ENCODE results near the gene TARS3.

The TARS3 gene

GRCh38 chr15:101613130-101614000 is 110.9 kb downstream of the TARS3 start:
- Histone ChIP-seq H3K9ac (ENCODE audit: low read depth, low read length) (no peak overlapping the region), H3K9me3 (ENCODE audit: insufficient read depth, low read length, severe bottlenecking) (no peaks in the 10 kb centered on the region), H3K27ac (ENCODE audit: low read length) (no peak overlapping the region), H3K79me2 (ENCODE audit: insufficient read depth, low read length) (no peaks in the 10 kb centered on the region), H3K4me1 (ENCODE audit: insufficient read depth, low read length) (no peaks in the 10 kb centered on the region), H3K4me2 (ENCODE audit: insufficient read depth, low read length) (no peak overlapping the region), H3K36me3 (ENCODE audit: insufficient read depth, low read length) (no peaks in the 10 kb centered on the region), H2AFZ (ENCODE audit: low read depth, low read length) (no peak overlapping the region), H3K4me3 (ENCODE audit: low read depth in 1 of 2, low read length in 2 of 2) (no peak overlapping the region), H3K27me3 (ENCODE audit: insufficient read depth, low read length, poor library complexity) (no peaks in the 10 kb centered on the region), H4K20me1 (ENCODE audit: insufficient read depth, low read length) (no peaks in the 10 kb centered on the region)
- DNase-seq = no peak
- no peak for TF ChIP-seq EZH2 (IDR thresholded peaks at IDR 0.05; ENCODE audit: borderline replicate concordance, low read depth, low read length, severe bottlenecking)
- no peak for TF ChIP-seq CTCF (IDR thresholded peaks at IDR 0.05; ENCODE audit: borderline replicate concordance, extremely low read depth, low read length, poor library complexity, severe bottlenecking)
- no peak for ATAC-seq (ENCODE audit: insufficient read depth, low read depth)

GRCh38 chr15:101612676-101613075 is 111.6 kb downstream of the TARS3 start:
- no peaks in the 10 kb centered on the region for H4K20me1 ChIP-seq (ENCODE audit: insufficient read depth, low read length)
- H3K9ac ChIP-seq (ENCODE audit: low read depth, low read length) = no peak overlapping the region
- TF ChIP-seq CTCF (IDR thresholded peaks at IDR 0.05; ENCODE audit: borderline replicate concordance, extremely low read depth, low read length, poor library complexity, severe bottlenecking) (no peak), EZH2 (IDR thresholded peaks at IDR 0.05; ENCODE audit: borderline replicate concordance, low read depth, low read length, severe bottlenecking) (no peak)
- H3K9me3 ChIP-seq (ENCODE audit: insufficient read depth, low read length, severe bottlenecking) = no peaks in the 10 kb centered on the region
- ATAC-seq (ENCODE audit: insufficient read depth, low read depth) (no peak), DNase-seq (no peak)
- H3K27ac ChIP-seq (ENCODE audit: low read length) = no peak overlapping the region
- no peaks in the 10 kb centered on the region for H3K79me2 ChIP-seq (ENCODE audit: insufficient read depth, low read length)
- H3K36me3 ChIP-seq (ENCODE audit: insufficient read depth, low read length) = no peaks in the 10 kb centered on the region
- H3K4me1 ChIP-seq (ENCODE audit: insufficient read depth, low read length) = no peaks in the 10 kb centered on the region
- no peaks in the 10 kb centered on the region for H3K27me3 ChIP-seq (ENCODE audit: insufficient read depth, low read length, poor library complexity)
- no peak overlapping the region for H2AFZ ChIP-seq (ENCODE audit: low read depth, low read length)
- no peak overlapping the region for H3K4me2 ChIP-seq (ENCODE audit: insufficient read depth, low read length)
- no peak overlapping the region for H3K4me3 ChIP-seq (ENCODE audit: low read depth in 1 of 2, low read length in 2 of 2)

GRCh38 chr15:101611580-101612299 is 112.5 kb downstream of the TARS3 start:
- Histone ChIP-seq H3K9me3 (ENCODE audit: insufficient read depth, low read length, severe bottlenecking) (no peaks in the 10 kb centered on the region), H3K9ac (ENCODE audit: low read depth, low read length) (no peak overlapping the region), H3K36me3 (ENCODE audit: insufficient read depth, low read length) (no peaks in the 10 kb centered on the region), H2AFZ (ENCODE audit: low read depth, low read length) (no peak overlapping the region), H4K20me1 (ENCODE audit: insufficient read depth, low read length) (no peaks in the 10 kb centered on the region), H3K27ac (ENCODE audit: low read length) (no peak overlapping the region), H3K4me1 (ENCODE audit: insufficient read depth, low read length) (no peaks in the 10 kb centered on the region), H3K27me3 (ENCODE audit: insufficient read depth, low read length, poor library complexity) (no peaks in the 10 kb centered on the region), H3K79me2 (ENCODE audit: insufficient read depth, low read length) (no peaks in the 10 kb centered on the region), H3K4me2 (ENCODE audit: insufficient read depth, low read length) (no peak overlapping the region), H3K4me3 (ENCODE audit: low read depth in 1 of 2, low read length in 2 of 2) (no peak overlapping the region)
- TF ChIP-seq CTCF (IDR thresholded peaks at IDR 0.05; ENCODE audit: borderline replicate concordance, extremely low read depth, low read length, poor library complexity, severe bottlenecking) (no peak), EZH2 (IDR thresholded peaks at IDR 0.05; ENCODE audit: borderline replicate concordance, low read depth, low read length, severe bottlenecking) (no peak)
- ATAC-seq (ENCODE audit: insufficient read depth, low read depth) (no peak), DNase-seq (no peak)

All from DND-41 (cell line).